Stimulated activated CD4-positive, alpha-beta T cell treated with anti-CD3 and anti-CD28 coated beads, Interleukin-15, amount 100 ng/mL, for 24 hours (primary cell): ENCODE data around the gene LCE1B.

Experiments
- DNase-seq: peaks from one replicate; pipeline ENCODE4 v3.0.0-alpha.2; 2020

The LCE1B gene

GRCh38 chr1:152811671-152812070 lies at the start of gene LCE1B:
TSS of gene LCE1B (plus strand) at chr1:152811971. CDS start at chr1:152812447, 476 bp downstream.
- no peak for DNase-seq

GRCh38 chr1:152768847-152769533 lies 42.8 kb upstream of the LCE1B start:
- DNase-seq: no peak

- DNase-seq: no peak
These were observed 41.4 kb upstream of the LCE1B start for GRCh38 chr1:152770411-152770810.

- DNase-seq: no peak
These were observed 36.9 kb upstream of the LCE1B start, which contains the start of gene LCE1F for GRCh38 chr1:152774875-152775274. TSS of gene LCE1F (plus strand) at chr1:152775140. CDS start at chr1:152776372, 1,232 bp downstream.

GRCh38 chr1:152776361-152776760 lies 35.4 kb upstream of the LCE1B start:
- no peak for DNase-seq

GRCh38 chr1:152777510-152778137 lies 34.1 kb upstream of the LCE1B start:
- DNase-seq: peak; percentile 14

GRCh38 chr1:152783095-152783494 lies 28.7 kb upstream of the LCE1B start:
- DNase-seq: no peak

- DNase-seq: no peak
These were observed 25.7 kb upstream of the LCE1B start, which contains the start of gene LCE1E for GRCh38 chr1:152786077-152786476. TSS of gene LCE1E (plus strand) at chr1:152786257. CDS start at chr1:152787300, 1,043 bp downstream.

GRCh38 chr1:152795686-152796085 lies 16.1 kb upstream of the LCE1B start:
- DNase-seq: no peak

GRCh38 chr1:152796421-152796820 lies 15.3 kb upstream of the LCE1B start, which contains the start of gene LCE1D:
TSS of gene LCE1D (plus strand) at chr1:152796721. CDS start at chr1:152797795, 1,074 bp downstream.
- no peak for DNase-seq

- no peak for DNase-seq
These were observed 10.4 kb upstream of the LCE1B start for GRCh38 chr1:152801333-152801732.

- DNase-seq: no peak
These were observed 5.2 kb upstream of the LCE1B start, which contains the start of gene LCE1C for GRCh38 chr1:152806576-152806975. TSS of gene LCE1C (minus strand) at chr1:152806651. CDS start at chr1:152805478, 1,173 bp downstream.

GRCh38 chr1:152811050-152811449 lies 721 bp upstream of the LCE1B start:
- DNase-seq: no peak

GRCh38 chr1:152817309-152817708 lies 5.5 kb downstream of the LCE1B start:
- DNase-seq: no peak

GRCh38 chr1:152823294-152823693 lies 11.5 kb downstream of the LCE1B start:
- DNase-seq: no peak

- DNase-seq: no peak
These were observed 13.2 kb downstream of the LCE1B start for GRCh38 chr1:152824964-152825363.

- no peak for DNase-seq
These were observed 15.4 kb downstream of the LCE1B start, which contains the start of gene LCE1A for GRCh38 chr1:152827173-152827572. TSS of gene LCE1A (plus strand) at chr1:152827473. CDS start at chr1:152827473, 0 bp downstream.

- no peak for DNase-seq
These were observed 25.1 kb downstream of the LCE1B start for GRCh38 chr1:152836870-152837269.

- DNase-seq: no peak
These were observed 30.8 kb downstream of the LCE1B start, which contains the start of gene LCE6A for GRCh38 chr1:152842556-152842955. TSS of gene LCE6A (plus strand) at chr1:152842856. CDS start at chr1:152843521, 665 bp downstream.

- DNase-seq: no peak
These were observed 43.9 kb downstream of the LCE1B start for GRCh38 chr1:152855661-152856060.

- no peak for DNase-seq
These were observed 46.3 kb downstream of the LCE1B start for GRCh38 chr1:152858062-152858461.

GRCh38 chr1:152859696-152860095 lies 47.9 kb downstream of the LCE1B start, which contains the start of gene LCE7A:
TSS of gene LCE7A (plus strand) at chr1:152859996. CDS start at chr1:152860698, 702 bp downstream.
- DNase-seq: no peak

- DNase-seq: no peak
These were observed 48.4 kb downstream of the LCE1B start for GRCh38 chr1:152860129-152860528.

GRCh38 chr1:152861374-152861773 lies 49.6 kb downstream of the LCE1B start:
- DNase-seq: no peak
